GM19238 (cell line): ENCODE measurements around the gene VDR.
A peak's percentile ranks its signal among the peaks of the same experiment; 100 is the strongest.
"Not testable (repeated sequence)": the region's sequence is repeated elsewhere in the genome, so short reads cannot be mapped to it uniquely, and the experiment has no call there.

ENCODE experiments used
- DNase-seq: peaks from one replicate; pipeline ENCODE4 v3.0.0; 2011; ENCODE audit warnings: low spot score; ENCODE audit not compliant: insufficient read length

Gene VDR

GRCh38 chr12:47829584-47829983 lies 75.2 kb downstream of the VDR start:
- no peak for DNase-seq

- no peak for DNase-seq
Measured at GRCh38 chr12:47828976-47829482, 75.8 kb downstream of the VDR start.

DNA sequence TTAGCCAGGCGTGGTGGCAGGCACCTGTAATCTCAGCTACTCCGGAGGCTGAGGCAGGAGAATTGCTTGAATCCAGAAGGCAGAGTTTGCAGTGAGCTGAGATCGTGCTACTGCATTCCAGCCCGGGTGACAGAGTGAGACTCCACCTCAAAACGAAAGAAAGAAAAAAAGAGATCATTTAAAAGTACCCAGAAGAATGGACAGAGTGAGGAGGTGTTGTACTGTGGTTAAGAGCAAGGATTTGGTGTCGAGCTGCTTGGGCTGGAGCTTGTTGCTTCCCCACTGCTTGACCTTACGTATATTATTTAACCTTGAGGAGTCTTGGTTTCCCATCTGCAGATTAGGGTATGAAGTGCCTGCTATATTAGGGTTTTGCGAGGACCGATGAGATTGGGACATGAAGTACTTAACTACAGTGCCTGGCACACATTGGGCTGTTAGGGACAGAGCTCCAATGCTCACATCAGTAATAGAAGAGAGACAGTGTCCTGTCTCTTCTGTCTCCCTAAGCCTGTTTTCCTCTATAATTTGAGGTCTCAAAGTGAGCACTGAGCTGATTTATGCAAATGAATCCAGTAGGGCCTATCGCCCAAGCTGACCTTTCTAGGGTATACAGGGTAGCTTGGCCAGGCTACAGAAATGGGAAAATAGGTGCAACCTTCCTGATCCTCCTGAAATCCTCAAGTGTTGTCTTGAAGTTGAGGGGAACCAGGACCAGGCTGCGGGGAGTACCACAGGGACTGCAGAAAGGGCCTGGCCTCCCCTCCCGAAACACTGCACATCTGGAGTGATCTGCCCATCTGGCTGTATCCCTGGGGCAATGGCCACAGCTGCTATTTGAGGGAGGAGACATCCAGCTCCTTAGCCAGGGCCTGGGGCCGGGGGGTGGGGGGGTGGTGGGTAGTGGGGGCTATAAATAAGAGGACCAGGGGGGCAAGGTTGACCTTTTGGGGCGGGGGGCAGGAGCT lies 76.5 kb downstream of the VDR start:
- no peak for DNase-seq

DNA sequence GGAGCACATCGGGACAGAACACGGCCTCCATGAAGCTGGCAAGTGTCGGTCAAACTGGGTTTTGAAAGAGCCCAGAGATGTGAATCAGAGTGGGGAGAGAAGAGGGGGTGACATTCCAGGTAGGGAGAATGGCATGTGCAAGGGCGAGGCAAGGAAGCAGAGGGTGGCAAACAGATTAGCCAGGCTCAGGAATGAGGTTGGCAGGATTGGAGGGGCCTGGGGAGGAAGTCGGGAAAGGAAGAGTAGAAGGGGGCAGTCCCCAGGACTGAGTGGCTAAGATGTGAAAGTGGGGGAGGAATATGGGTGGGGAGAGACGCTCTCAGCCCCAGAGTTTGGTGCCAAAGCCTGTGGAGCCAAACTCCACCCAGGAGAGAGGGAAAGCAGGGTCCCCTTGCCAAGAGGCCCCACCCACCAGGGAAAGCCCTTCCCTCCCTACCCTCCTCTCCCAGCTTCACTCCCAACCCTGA lies 79.6 kb downstream of the VDR start:
- DNase-seq = no peak

- DNase-seq = no peak
Measured at GRCh38 chr12:47824635-47825034, 80.2 kb downstream of the VDR start.

- no peak for DNase-seq
Measured at GRCh38 chr12:47824198-47824597, 80.6 kb downstream of the VDR start.

GRCh38 chr12:47823422-47824086 lies 81.2 kb downstream of the VDR start:
- no peak for DNase-seq

DNA sequence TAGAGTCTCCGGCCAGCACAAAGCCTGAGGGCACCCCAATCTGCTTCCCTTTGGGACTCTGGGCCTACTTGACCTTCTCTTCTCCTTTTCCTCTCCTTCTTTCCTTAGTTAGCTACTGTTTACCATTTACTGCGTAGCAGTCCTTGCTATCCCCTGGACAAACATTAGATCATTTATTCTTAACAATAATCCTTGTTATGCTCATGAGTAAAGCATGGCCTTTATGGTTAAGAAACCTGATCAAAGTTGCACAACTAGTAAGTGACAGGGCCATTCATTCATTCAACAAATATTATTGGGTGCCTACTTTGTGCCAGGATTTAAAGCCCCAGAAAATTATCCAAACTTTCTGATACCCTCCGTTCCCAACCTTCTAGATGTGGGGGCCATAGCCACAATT lies 81.9 kb downstream of the VDR start:
- DNase-seq = no peak

DNA sequence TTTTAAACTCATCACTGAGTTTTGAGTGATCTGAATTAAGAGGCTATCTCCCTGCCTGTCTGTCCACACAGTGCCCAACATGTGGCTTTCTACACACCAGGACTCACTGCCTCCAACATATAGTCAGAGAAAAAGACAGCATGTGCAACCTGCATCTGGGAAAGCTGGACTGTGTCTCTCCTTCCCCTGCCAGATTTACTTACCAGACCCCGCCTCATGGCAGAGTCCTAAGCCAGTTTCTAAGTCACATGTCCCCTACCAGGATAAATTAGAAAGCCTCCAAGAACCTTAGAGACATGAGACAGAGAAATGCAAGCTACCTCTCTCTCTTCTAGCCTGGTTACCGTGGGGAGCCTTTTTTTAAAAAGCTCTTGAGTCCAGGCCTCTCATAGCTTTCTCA lies 82.4 kb downstream of the VDR start:
- DNase-seq = no peak

- no peak for DNase-seq
Measured at GRCh38 chr12:47821346-47821706, 83.5 kb downstream of the VDR start.

GRCh38 chr12:47820631-47821345 lies 84.0 kb downstream of the VDR start:
- DNase-seq = no peak

DNA sequence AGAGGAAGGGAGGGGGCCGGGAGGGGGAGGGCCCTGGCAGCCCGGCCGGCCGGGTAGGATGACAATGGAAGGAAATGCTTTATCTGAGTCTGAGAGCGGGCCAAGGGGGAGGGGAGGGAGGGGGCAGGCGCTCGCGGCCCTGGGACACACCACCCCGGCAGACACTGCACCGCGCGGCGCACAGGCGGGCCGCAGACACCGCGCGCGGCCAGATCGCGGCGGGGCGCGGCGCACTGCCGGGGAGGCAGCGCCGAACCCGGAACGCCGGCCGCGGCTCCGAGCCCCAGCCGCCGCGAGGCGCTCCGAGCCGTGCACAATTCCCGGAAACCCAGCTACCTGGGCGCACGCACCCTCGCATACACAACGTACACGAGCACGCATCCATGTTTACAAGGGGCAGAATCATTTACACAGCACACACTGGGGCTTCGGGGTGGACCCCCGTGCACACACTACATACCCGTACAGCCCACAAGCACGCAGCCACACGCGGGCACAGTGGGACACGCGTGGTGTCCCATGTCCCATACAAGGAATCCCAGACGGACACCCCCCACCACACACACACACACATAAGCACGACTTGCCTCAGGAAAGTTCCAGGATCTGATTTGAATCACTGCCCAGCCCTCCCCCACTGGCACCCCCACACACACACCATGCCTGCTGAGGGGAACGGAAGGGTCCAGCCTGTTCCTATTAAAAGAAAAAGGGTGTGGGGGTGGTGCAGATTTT lies 84.7 kb downstream of the VDR start, which contains the start of gene HDAC7:
HDAC7 (minus strand) TSS at position 8 of the 735 bp plus-strand sequence. CDS start 118 bp downstream, outside the sequence.
- peak; percentile 71 for DNase-seq

DNA sequence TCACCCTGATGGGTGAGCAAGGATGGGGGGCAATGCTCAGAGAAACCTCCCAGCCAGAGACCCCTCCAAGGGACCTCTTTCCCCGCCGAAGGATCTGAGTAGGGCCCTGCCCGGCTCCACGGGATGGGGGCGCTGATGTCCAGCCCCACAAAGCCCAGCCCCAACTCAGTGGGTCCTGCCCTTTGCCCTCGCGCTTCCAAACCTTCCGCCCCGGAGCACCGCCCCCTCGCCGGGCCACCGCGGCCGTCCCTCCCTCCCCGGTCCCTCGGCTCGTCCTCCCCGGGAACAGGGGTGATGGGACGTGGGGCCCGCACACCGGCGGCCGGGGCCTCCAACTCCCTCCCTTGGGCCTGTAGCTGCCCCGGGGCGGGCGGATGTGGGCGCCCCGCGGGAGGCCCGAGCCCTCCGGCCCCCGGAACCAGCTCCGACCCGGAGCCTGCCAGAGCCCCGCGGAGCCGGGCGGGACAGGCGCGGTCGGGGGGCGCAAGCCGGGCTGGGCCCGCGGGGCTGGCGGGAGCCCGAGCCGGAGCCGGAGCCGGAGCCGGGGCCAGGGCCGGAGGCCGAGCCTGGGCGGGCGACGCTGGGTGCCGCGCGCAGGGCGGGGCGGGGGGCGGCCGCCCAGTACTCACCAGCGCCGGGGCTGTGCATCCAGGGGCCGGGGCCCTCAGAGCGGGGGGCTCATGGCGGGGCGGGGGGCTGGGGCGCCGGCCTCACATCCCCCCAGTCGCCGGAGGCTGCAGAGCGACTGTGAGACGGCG lies 85.5 kb downstream of the VDR start:
- DNase-seq = no peak

DNA sequence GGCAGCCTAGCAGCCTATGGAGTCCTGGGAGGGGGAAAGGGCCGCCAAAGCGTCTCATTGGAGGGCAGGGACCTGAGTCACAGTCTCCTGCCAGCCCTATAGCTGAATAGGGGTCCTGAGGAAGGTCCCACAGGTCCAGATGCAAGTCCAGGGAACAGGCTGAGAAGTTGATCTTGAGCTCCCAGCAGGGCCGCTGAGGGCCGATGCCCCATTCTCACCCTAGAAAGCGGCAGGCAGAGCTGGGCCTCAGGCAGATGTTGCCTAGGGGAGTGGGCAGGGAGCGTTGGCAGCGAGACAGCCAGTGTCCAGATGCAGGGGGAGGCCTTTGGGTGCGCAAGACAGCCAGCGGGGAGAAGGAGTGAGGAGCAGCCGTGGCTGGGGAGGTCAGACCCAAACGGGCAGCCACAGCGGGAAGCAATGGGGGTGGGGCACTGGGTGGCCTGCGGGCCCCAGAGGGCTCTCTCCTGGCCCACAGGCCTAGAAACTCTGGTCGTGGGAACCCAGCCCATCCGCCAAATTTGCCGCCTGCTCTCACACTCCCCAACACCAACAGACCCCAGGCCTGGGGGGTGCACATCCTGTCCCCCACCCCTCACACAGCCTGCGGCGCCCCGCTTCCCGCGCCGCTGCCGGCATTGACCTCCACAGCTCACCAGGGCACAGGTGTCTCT lies 86.2 kb downstream of the VDR start:
- DNase-seq = no peak

- no peak for DNase-seq
Measured at GRCh38 chr12:47818007-47818376, 86.8 kb downstream of the VDR start.

DNA sequence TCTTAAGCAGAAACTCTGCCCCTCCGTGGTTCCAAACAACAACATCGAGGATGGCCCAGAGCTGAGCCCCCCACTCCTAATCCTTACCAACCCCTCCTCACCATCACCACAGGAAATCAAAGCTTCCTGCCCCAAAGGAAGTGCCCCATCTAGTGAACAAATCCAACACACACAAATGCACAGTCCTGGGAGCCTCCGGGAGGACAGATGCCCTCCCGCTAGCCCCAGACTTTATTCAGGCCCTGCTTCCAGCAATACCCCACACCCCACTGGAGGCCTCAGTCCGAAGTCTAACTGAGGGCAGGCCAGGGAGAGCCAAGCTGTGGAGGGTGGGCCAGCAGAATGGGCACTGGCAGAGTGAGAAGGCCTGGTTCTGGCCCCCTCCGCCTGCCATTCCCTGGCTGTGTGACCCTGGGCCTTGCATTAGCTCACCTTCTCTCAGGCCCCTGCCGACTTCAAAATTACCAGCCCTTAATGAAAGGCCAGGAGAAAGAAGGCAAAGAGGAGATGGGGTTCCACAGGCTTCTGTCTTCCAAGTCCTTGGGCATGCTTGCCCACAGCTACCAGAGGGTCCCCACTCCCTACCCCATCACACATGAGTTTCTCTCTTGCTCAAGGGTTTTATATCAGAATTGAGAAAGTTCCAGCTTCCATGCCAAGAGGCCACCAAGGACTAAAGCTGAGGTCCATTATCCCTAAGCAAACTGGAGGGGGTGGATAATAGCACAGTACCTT lies 87.4 kb downstream of the VDR start:
- DNase-seq = no peak

DNA sequence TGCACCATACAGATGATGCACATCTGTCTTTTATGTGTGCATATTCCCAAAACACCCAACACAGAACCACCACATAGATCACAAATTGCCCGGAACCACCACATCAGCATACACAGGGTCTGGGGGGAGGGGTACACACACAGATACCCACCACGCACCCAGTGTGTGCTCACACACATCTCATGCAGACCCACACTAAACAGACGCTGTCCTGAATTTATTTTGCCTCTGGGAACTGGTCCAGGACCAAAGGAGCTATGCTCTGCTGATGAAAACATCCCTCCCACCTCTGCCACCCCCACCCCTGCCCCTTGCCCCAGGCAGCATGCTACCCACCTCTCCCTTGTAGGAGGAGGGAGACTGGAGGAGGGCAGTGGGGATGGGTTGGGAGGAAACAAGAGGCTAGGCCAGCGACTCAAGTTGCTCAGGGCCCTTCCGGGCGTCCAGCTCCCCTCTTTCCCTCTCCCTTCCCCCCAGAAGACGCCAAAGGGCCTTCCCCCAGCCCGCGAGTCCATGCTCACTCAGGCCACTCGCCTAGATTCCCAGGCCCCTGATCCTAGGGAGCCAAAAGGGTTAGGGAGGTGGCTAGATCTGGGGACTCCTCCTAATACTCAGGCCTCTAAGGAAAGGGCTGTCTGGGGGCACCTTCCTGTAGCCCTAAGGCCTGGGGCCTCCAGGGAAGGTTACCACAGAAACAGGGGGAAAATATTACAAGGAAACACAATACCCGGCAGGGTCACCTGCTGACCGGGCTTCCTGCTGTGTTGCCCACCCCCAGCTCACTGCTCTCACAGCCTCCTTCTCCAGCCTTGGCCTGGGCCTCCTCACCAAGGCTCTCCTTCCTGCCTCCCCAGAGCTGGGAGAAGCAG lies 88.2 kb downstream of the VDR start:
- DNase-seq = no peak

DNA sequence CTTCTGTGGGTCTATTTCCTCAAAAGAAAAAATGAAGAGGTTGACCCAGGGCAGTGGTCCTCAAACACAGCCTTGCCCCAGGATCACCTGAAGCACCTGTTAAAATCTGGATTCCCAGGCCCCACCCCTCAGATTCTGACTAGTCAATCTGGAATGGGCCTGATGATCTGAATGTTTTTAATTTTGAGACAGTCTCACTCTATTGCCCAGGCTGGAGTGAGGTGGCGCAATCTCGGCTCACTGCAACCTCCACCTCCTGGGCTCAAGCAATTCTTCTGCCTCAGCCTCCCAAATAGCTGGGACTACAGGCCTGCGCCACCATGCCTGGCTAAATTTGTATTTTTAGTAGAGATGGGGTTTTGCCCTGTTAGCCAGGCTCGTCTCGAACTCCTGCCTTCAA lies 89.3 kb downstream of the VDR start:
- not testable (repeated sequence) for DNase-seq
